Upper lobe of left lung (tissue), 4 donors: ENCODE measurements around the gene SERPINB6.
A peak's percentile ranks its signal among the peaks of the same experiment; 100 is the strongest.
"Not testable (repeated sequence)": the region's sequence is repeated elsewhere in the genome, so short reads cannot be mapped to it uniquely, and the experiment has no call there.

Source experiments
- EP300 ChIP-seq, 4 donors: sonication (generic); formaldehyde crosslinking; IDR thresholded peaks; one replicate each; pipeline ENCODE4 v1.5.1; 2017; ENCODE audit warnings: antibody characterized with exemption in 4 of 4, control low read depth in 2 of 4
- POLR2A ChIP-seq, 4 donors: fragments of 450-650 bp; IDR thresholded peaks; one replicate each; pipeline ENCODE4 v1.5.1; 2016 to 2017; ENCODE audit warnings: antibody characterized with exemption in 4 of 4, mild to moderate bottlenecking in 2 of 4
- POLR2AphosphoS5 ChIP-seq, 2 donors: sonication (generic); formaldehyde crosslinking; IDR thresholded peaks; one replicate each; pipeline ENCODE4 v1.5.1; 2017; ENCODE audit warnings: antibody characterized with exemption in 2 of 2
- TF ChIP-seq, protein P1 (sequence below), 6 experiments: fragments of 450-650 bp in 4 of 6; fragments of 200-600 bp in 2 of 6; sonication (generic) in 2 of 6; IDR thresholded peaks; one replicate each; pipeline ENCODE4 v1.5.1; 2016 to 2019; ENCODE audit warnings: antibody characterized with exemption in 6 of 6

GRCh38 chr6:2903411-2904185 is 67.8 kb downstream of the SERPINB6 start:
- TF ChIP-seq, protein P1, sequence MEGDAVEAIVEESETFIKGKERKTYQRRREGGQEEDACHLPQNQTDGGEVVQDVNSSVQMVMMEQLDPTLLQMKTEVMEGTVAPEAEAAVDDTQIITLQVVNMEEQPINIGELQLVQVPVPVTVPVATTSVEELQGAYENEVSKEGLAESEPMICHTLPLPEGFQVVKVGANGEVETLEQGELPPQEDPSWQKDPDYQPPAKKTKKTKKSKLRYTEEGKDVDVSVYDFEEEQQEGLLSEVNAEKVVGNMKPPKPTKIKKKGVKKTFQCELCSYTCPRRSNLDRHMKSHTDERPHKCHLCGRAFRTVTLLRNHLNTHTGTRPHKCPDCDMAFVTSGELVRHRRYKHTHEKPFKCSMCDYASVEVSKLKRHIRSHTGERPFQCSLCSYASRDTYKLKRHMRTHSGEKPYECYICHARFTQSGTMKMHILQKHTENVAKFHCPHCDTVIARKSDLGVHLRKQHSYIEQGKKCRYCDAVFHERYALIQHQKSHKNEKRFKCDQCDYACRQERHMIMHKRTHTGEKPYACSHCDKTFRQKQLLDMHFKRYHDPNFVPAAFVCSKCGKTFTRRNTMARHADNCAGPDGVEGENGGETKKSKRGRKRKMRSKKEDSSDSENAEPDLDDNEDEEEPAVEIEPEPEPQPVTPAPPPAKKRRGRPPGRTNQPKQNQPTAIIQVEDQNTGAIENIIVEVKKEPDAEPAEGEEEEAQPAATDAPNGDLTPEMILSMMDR (IDR thresholded peaks at IDR 0.05): peak in 2 of 6 experiments; percentile 2 to 10
- TF ChIP-seq EP300, POLR2A, POLR2AphosphoS5 (IDR thresholded peaks at IDR 0.05): not testable (repeated sequence)
